Measurements from ENCODE around the gene CHCHD10. TPM values are rescaled to one million over a fixed set of nuclear protein-coding genes. Genes with fewer than 3 reads are reported as not detected.

CHCHD10 gene
- total and polyA plus RNA-seq, 4 donors: 13.4 to 784 (median 139) TPM

DNA sequence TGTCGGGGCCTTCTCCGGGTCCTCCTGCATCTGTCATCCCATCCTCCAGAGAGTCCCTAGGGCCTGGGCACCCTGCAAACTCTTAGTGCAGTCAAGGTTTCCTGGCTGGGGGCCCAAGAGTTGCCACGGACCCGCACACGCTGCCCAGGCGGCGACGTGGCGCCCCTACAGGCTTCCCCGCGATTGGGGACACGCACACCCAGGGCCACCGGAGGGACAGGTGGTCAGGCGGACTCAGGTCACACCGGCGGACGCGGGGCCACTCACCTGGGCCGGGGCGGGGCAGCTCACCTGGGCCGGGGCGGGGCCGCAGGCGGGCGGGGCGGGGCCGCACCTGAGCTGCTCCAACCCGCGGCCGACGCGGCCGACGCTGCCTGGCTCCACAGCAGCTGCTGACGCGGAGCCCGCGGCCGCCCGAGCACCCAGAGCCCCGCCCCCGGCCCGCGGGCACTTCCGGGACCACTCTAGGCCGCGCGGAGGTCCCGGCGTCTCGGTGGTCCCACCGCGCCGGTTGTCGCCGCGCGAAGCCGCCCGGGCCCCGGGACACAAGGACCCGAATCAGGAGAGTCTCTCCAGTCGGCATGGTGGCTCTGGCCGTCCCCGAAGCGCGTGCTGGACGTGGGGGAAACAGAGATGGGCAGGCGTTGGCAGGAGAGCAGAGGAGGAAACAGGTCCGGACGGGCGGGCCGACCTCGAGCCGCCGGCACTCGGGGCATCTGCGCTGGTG, 16.9 kb downstream of the CHCHD10 start, which contains the start of gene ZNF70:
Gene ZNF70, minus strand, starts transcription at position 399 of the 727 bp plus-strand sequence. CDS start 5,972 bp downstream, outside the sequence.
- peak; percentile 85 for DNase-seq (ENCODE audit: low spot score)
- H3K36me3 ChIP-seq (ENCODE audit: control insufficient read depth in 4 of 4, insufficient read depth in 3 of 4, low read depth in 1 of 4, low read length in 3 of 4): no peaks in the 10 kb centered on the region
- peaks cover 0 to 10% (median 2%) of the 10 kb centered on the region in 4 donors for H3K4me1 ChIP-seq (ENCODE audit: control insufficient read depth in 4 of 4, insufficient read depth in 4 of 4, low read length in 3 of 4)
- no peak for TF ChIP-seq TAF1 (conservative IDR thresholded peaks at IDR 0.05)
- TF ChIP-seq REST (IDR thresholded peaks at IDR 0.05): no peak
- TF ChIP-seq FOXA2 (IDR thresholded peaks at IDR 0.05): no peak
- no peak for TF ChIP-seq FOXA1 (IDR thresholded peaks at IDR 0.05)
- TF ChIP-seq, protein P1, sequence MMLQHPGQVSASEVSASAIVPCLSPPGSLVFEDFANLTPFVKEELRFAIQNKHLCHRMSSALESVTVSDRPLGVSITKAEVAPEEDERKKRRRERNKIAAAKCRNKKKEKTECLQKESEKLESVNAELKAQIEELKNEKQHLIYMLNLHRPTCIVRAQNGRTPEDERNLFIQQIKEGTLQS (IDR thresholded peaks at IDR 0.05): no peak
- TF ChIP-seq HNF4G (IDR thresholded peaks at IDR 0.05): no peak
- no peak for TF ChIP-seq JUND (IDR thresholded peaks at IDR 0.05)
- TF ChIP-seq, protein P2, sequence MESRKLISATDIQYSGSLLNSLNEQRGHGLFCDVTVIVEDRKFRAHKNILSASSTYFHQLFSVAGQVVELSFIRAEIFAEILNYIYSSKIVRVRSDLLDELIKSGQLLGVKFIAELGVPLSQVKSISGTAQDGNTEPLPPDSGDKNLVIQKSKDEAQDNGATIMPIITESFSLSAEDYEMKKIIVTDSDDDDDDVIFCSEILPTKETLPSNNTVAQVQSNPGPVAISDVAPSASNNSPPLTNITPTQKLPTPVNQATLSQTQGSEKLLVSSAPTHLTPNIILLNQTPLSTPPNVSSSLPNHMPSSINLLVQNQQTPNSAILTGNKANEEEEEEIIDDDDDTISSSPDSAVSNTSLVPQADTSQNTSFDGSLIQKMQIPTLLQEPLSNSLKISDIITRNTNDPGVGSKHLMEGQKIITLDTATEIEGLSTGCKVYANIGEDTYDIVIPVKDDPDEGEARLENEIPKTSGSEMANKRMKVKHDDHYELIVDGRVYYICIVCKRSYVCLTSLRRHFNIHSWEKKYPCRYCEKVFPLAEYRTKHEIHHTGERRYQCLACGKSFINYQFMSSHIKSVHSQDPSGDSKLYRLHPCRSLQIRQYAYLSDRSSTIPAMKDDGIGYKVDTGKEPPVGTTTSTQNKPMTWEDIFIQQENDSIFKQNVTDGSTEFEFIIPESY (IDR thresholded peaks at IDR 0.05): no peak
- TF ChIP-seq EGR1 (IDR thresholded peaks at IDR 0.05; ENCODE audit: low read depth in 2 of 2): no peak
- TF ChIP-seq, protein P3, sequence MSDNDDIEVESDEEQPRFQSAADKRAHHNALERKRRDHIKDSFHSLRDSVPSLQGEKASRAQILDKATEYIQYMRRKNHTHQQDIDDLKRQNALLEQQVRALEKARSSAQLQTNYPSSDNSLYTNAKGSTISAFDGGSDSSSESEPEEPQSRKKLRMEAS (IDR thresholded peaks at IDR 0.05): no peak
- TF ChIP-seq GABPA (IDR thresholded peaks at IDR 0.05 in 1 of 2, conservative IDR thresholded peaks at IDR 0.05 in 1 of 2): peak in 1 of 2 donors; percentile 60
- no peak for TF ChIP-seq CTCF (IDR thresholded peaks at IDR 0.05; ENCODE audit: low read depth, low read length, missing input control)
- no peak for TF ChIP-seq NR2F2 (IDR thresholded peaks at IDR 0.05)
- TF ChIP-seq SP1 (IDR thresholded peaks at IDR 0.05): no peak
- TF ChIP-seq YY1 (IDR thresholded peaks at IDR 0.05): peak; percentile 12
- H3K4me3 ChIP-seq (ENCODE audit: low read depth in 1 of 3, low read length in 3 of 3): peak within 1 kb of the TSS; percentile 72 to 84 (median 82)
- peak within 1 kb of the TSS; percentile 42 to 77 for H3K9ac ChIP-seq (ENCODE audit: low read depth in 1 of 2, low read length in 2 of 2)
- WGBS: under 1% methylated on average over 78 of the region's 78 CpGs
- peak within 1 kb of the TSS; percentile 72 to 80 for H3K27ac ChIP-seq (ENCODE audit: low read depth in 1 of 2, low read length in 2 of 2)
- no peaks in the 10 kb centered on the region for H3K9me3 ChIP-seq (ENCODE audit: control insufficient read depth in 4 of 4, low read length in 3 of 4)
- no peaks in the 10 kb centered on the region for H3K27me3 ChIP-seq (ENCODE audit: control insufficient read depth in 4 of 4, insufficient read depth in 4 of 4, low read length in 3 of 4)
